H1 (cell line): ENCODE results near the gene GRIFIN. TPM values are rescaled to one million over a fixed set of nuclear protein-coding genes. Genes with fewer than 3 reads are reported as not detected.
A peak's percentile ranks its signal among the peaks of the same experiment; 100 is the strongest.

Experiments
- CTCF ChIA-PET: fragments of 300-600 bp; sonication (Branson Sonifier 250); formaldehyde crosslinking; loops from one replicate; lab custom pipeline; 2021; ENCODE audit not compliant: partially characterized antibody; lab: Charles Lee
- POLR2A ChIA-PET: fragments of 300-600 bp; sonication (Branson Sonifier 250); formaldehyde crosslinking; loops from one replicate; lab custom pipeline; 2021; ENCODE audit warnings: inconsistent platforms; ENCODE audit not compliant: partially characterized antibody; lab: Charles Lee
- DNase-seq, 2 experiments: peaks; one replicate each; pipeline versions ENCODE4 v3.0.0 to v3.0.0-alpha.2; 2010 to 2022; ENCODE audit warnings: low spot score in 2 of 2, low read depth in 1 of 2, mixed read lengths in 1 of 2
- FAIRE-seq: peaks from 2 replicates; lab custom pipeline; 2011; peaks lifted over from hg19 to GRCh38; lab: Jason Lieb, UNC
- H2AFZ ChIP-seq: 2 replicates; pipeline ENCODE4 v1.8.1; 2012; ENCODE audit warnings: low read length, inconsistent platforms
- H2AK5ac ChIP-seq: 2 replicates; pipeline ENCODE4 v1.6.1; 2013; ENCODE audit warnings: low read depth, low read length
- H2BK120ac ChIP-seq: replicated peaks from 2 replicates; pipeline ENCODE3; 2013; ENCODE audit warnings: low read depth, low read length, inconsistent platforms
- H2BK12ac ChIP-seq: 2 replicates; pipeline ENCODE4 v1.6.1; 2013; ENCODE audit warnings: low read depth, low read length
- H2BK15ac ChIP-seq: 2 replicates; pipeline ENCODE4 v1.6.1; 2013; ENCODE audit warnings: low read length
- H2BK20ac ChIP-seq: 2 replicates; pipeline ENCODE4 v1.6.1; 2013; ENCODE audit warnings: low read length
- H2BK5ac ChIP-seq: 2 replicates; pipeline ENCODE4 v1.6.1; 2013; ENCODE audit warnings: low read depth, low read length
- H3K14ac ChIP-seq: 2 replicates; pipeline ENCODE4 v1.6.1; 2013; ENCODE audit warnings: inconsistent platforms; ENCODE audit not compliant: insufficient read length
- H3K18ac ChIP-seq: 2 replicates; pipeline ENCODE4 v1.6.1; 2013; ENCODE audit warnings: low read length; ENCODE audit errors: extremely low read depth
- H3K23ac ChIP-seq: 2 replicates; pipeline ENCODE4 v1.6.1; 2013; ENCODE audit warnings: inconsistent platforms; ENCODE audit not compliant: insufficient read length
- H3K23me2 ChIP-seq: 2 replicates; pipeline ENCODE4 v1.6.1; 2013; ENCODE audit warnings: low read depth, low read length
- H3K27ac ChIP-seq: 2 replicates; pipeline ENCODE4 v1.6.1; 2011; ENCODE audit warnings: low read depth, low read length, inconsistent platforms
- H3K27me3 ChIP-seq, 4 experiments: replicated peaks in 1 of 4; 1 replicate in 1 of 4; 2 replicates in 3 of 4; pipeline versions ENCODE4 v1.6.1 to v1.8.1; 2011 to 2013; ENCODE audit warnings: low read length in 3 of 4, mild to moderate bottlenecking in 3 of 4, inconsistent platforms in 2 of 4, mixed read lengths in 2 of 4, moderate library complexity in 1 of 4; ENCODE audit not compliant: control insufficient read depth in 3 of 4, insufficient read depth in 3 of 4; ENCODE audit errors: extremely low read depth in 1 of 4
- H3K36me3 ChIP-seq, 4 experiments: 2 replicates each; pipeline versions ENCODE4 v1.6.1 to v1.8.1; 2011 to 2013; ENCODE audit warnings: mild to moderate bottlenecking in 4 of 4, low read length in 3 of 4, moderate library complexity in 2 of 4, control low read depth in 1 of 4, inconsistent platforms in 1 of 4; ENCODE audit not compliant: insufficient read depth in 4 of 4, control insufficient read depth in 2 of 4
- H3K4ac ChIP-seq: replicated peaks from 2 replicates; pipeline ENCODE3; 2013; ENCODE audit warnings: low read length, low read depth, mixed read lengths, inconsistent platforms; ENCODE audit not compliant: insufficient read length
- H3K4me1 ChIP-seq, 4 experiments: replicated peaks in 1 of 4; 1 replicate in 1 of 4; 2 replicates in 3 of 4; pipeline versions ENCODE4 v1.6.1 to v1.8.1; 2011 to 2013; ENCODE audit warnings: low read length in 3 of 4, inconsistent platforms in 2 of 4, mixed read lengths in 1 of 4; ENCODE audit not compliant: insufficient read depth in 4 of 4, control insufficient read depth in 3 of 4
- H3K4me2 ChIP-seq, 2 experiments: 2 replicates each; pipeline versions ENCODE4 v1.6.1 to v1.8.1; 2011 to 2013; ENCODE audit warnings: low read depth in 2 of 2, low read length in 2 of 2, control low read depth in 1 of 2, inconsistent platforms in 1 of 2, mild to moderate bottlenecking in 1 of 2; ENCODE audit not compliant: insufficient read depth in 1 of 2
- H3K4me3 ChIP-seq, 4 experiments: fragments of 200-600, 300-600 bp in 1 of 4; sonication (generic), shearing (Covaris generic), sonication (Bioruptor Twin) in 1 of 4; 2 replicates each; pipeline versions ENCODE4 v1.5.1 to v1.8.1; 2011 to 2016; ENCODE audit warnings: low read length in 4 of 4, low read depth in 3 of 4, control low read depth in 2 of 4, inconsistent platforms in 2 of 4, mild to moderate bottlenecking in 2 of 4, mixed read lengths in 1 of 4, moderate library complexity in 1 of 4; ENCODE audit not compliant: insufficient read depth in 2 of 4; ENCODE audit errors: extremely low read depth in 1 of 4
- H3K56ac ChIP-seq: replicated peaks from 2 replicates; pipeline ENCODE3; 2013; ENCODE audit warnings: low read depth, mild to moderate bottlenecking, mixed read lengths, low read length, inconsistent platforms; ENCODE audit not compliant: insufficient read length
- H3K79me1 ChIP-seq: 2 replicates; pipeline ENCODE4 v1.6.1; 2013; ENCODE audit warnings: low read depth, low read length, control low read depth
- H3K79me2 ChIP-seq, 2 experiments: 2 replicates each; pipeline versions ENCODE4 v1.6.1 to v1.8.1; 2012 to 2013; ENCODE audit warnings: low read length in 2 of 2, mild to moderate bottlenecking in 2 of 2, inconsistent platforms in 1 of 2; ENCODE audit not compliant: insufficient read depth in 2 of 2, control insufficient read depth in 1 of 2
- H3K9ac ChIP-seq, 4 experiments: replicated peaks in 1 of 4; 1 replicate in 1 of 4; 2 replicates in 3 of 4; pipeline versions ENCODE4 v1.6.1 to v1.8.1; 2011 to 2013; ENCODE audit warnings: low read depth in 3 of 4, low read length in 3 of 4, control low read depth in 2 of 4, mild to moderate bottlenecking in 2 of 4, moderate library complexity in 2 of 4, inconsistent platforms in 1 of 4; ENCODE audit errors: extremely low read depth in 1 of 4
- H3K9me3 ChIP-seq, 2 experiments: 2 replicates each; pipeline versions ENCODE4 v1.6.1 to v1.8.1; 2012 to 2013; ENCODE audit warnings: mild to moderate bottlenecking in 2 of 2, moderate library complexity in 2 of 2, control low read depth in 1 of 2, inconsistent platforms in 1 of 2, low read depth in 1 of 2, low read length in 1 of 2, mixed read lengths in 1 of 2; ENCODE audit not compliant: insufficient read depth in 2 of 2
- H4K20me1 ChIP-seq, 2 experiments: replicated peaks in 1 of 2; 2 replicates each; pipeline versions ENCODE3 to v1.8.1; 2011 to 2013; ENCODE audit warnings: inconsistent platforms in 2 of 2, low read length in 2 of 2, mild to moderate bottlenecking in 1 of 2; ENCODE audit not compliant: insufficient read depth in 2 of 2, control insufficient read depth in 1 of 2
- H4K5ac ChIP-seq: 2 replicates; pipeline ENCODE4 v1.6.1; 2013; ENCODE audit warnings: low read length, low read depth, mixed read lengths, inconsistent platforms; ENCODE audit not compliant: insufficient read length
- H4K8ac ChIP-seq: 2 replicates; pipeline ENCODE4 v1.8.0; 2013; ENCODE audit warnings: mild to moderate bottlenecking, moderate library complexity, low read length, inconsistent platforms; ENCODE audit not compliant: insufficient read depth; ENCODE audit errors: extremely low read depth
- H4K91ac ChIP-seq: replicated peaks from 2 replicates; pipeline ENCODE3; 2013; ENCODE audit warnings: low read length, mixed read lengths, inconsistent platforms; ENCODE audit not compliant: insufficient read length
- ATF2 ChIP-seq: IDR thresholded peaks from 2 replicates; pipeline ENCODE4 v1.6.1; 2012; ENCODE audit warnings: low read length, inconsistent platforms
- E2F6 ChIP-seq: IDR thresholded peaks from 2 replicates; pipeline ENCODE4 v1.6.1; 2012; ENCODE audit warnings: inconsistent platforms
- JUN ChIP-seq: IDR thresholded peaks from 2 replicates; pipeline ENCODE4 v1.6.1; 2011; ENCODE audit warnings: low read depth, mild to moderate bottlenecking, improper control_type of control experiment, low read length
- KDM4A ChIP-seq: IDR thresholded peaks from one replicate; pipeline ENCODE4 v1.7.1; 2012; ENCODE audit warnings: low read depth, mild to moderate bottlenecking, moderate library complexity, low read length, inconsistent platforms; ENCODE audit not compliant: severe bottlenecking
- PHF8 ChIP-seq: fragments of 200-600 bp; sonication (generic); conservative IDR thresholded peaks from 2 replicates; pipeline ENCODE4 v1.7.1; 2012; ENCODE audit warnings: low read depth, mild to moderate bottlenecking, inconsistent platforms, low read length, moderate library complexity
- SIX5 ChIP-seq: IDR thresholded peaks from 2 replicates; pipeline ENCODE4 v1.6.1; 2011; ENCODE audit warnings: mild to moderate bottlenecking, low read depth, low read length
- SP1 ChIP-seq: IDR thresholded peaks from 2 replicates; pipeline ENCODE4 v1.6.1; 2011; ENCODE audit warnings: low read depth, low read length
- SRF ChIP-seq: IDR thresholded peaks from 2 replicates; pipeline ENCODE4 v1.6.1; 2011; ENCODE audit warnings: mild to moderate bottlenecking, low read depth, low read length, moderate library complexity
- WGBS, 2 experiments: shearing (Covaris generic) in 1 of 2; methylation state at CpG; one replicate each; pipeline versions ENCODE4 v1.1.6 to v1.1.7; 2013 to 2015; ENCODE audit warnings: low lambda C conversion rate in 2 of 2, mixed read lengths in 2 of 2, inconsistent platforms in 1 of 2, low coverage in 1 of 2, missing lambda C conversion rate in 1 of 2; ENCODE audit not compliant: insufficient replicate concordance in 2 of 2, insufficient coverage in 1 of 2, insufficient read length in 1 of 2; ENCODE audit errors: extremely low coverage in 1 of 2, missing lambda C conversion rate in 1 of 2; 5-methylcytosine and 5-hydroxymethylcytosine counted together
- polyA plus RNA-seq, 7 experiments: library from polyadenylated mRNA; depleted of rRNA in 3 of 7; stranded (reverse) in 5 of 7; unstranded in 2 of 7; fragments of >200 nt in 5 of 7; fragments of 200-250 nt in 2 of 7; gene quantifications; 1 replicate in 5 of 7; 2 replicates in 1 of 7; 4 replicates in 1 of 7; pipeline versions ENCODE4 v1.2.1 to v1.2.3, GENCODE V29; 2011 to 2013; ENCODE audit warnings: missing spikeins in 2 of 7, mixed read lengths in 2 of 7
- total RNA-seq: library from RNA; stranded (reverse); fragmentation: NEBNext Ultra II Directional; extraction: Animal tissue kit (Norgen Biotek cat#: 25700); gene quantifications from 2 replicates; pipeline ENCODE4 v1.2.1, GENCODE V29; 2021

GRIFIN gene
- total and polyA plus RNA-seq, 2 of the 8 experiments (the other 6 are each of a cell fraction or from before 2014, with no cell fraction given), result not detected

GRCh38 chr7:2519119-2519930 is 43.1 kb upstream of the GRIFIN start, which contains the start of gene LFNG:
Gene LFNG, plus strand, starts transcription at chr7:2519774. Its CDS starts 88 bp downstream, at chr7:2519862.
- H3K79me2 ChIP-seq, result peaks cover 0 to 20% of the 10 kb centered on the region in 2 experiments; a peak in 3 of 4 replicates
- ChIA-PET CTCF (interaction anchor here (0.9 kb wide), 1 partner anchor 41 kb away, joined by 4 read pairs; no protein-coding TSS in a partner anchor), POLR2A (interaction anchor here (0.9 to 1.5 kb wide), 4 partner anchors 10 to 18 kb away, joined by 3 to 4 read pairs (median 3); no protein-coding TSS in a partner anchor)
- H3K4ac ChIP-seq, result peak within 1 kb of the TSS; percentile 74
- FAIRE-seq (no peak), DNase-seq (peak in 1 of 2 experiments; percentile 84)
- peak within 1 kb of the TSS; percentile 95 for H3K18ac ChIP-seq
- H3K27ac ChIP-seq, result no peak within 1 kb of the TSS
- H3K4me1 ChIP-seq, result peaks cover 3 to 56% (median 48%) of the 10 kb centered on the region in 4 experiments
- peak within 1 kb of the TSS in 2 of 4 experiments; percentile 8 to 16; a peak in 1 of 7 replicates for H3K9ac ChIP-seq
- no peak within 1 kb of the TSS for H4K5ac ChIP-seq
- no peak within 1 kb of the TSS for H3K23ac ChIP-seq
- peaks cover 14 to 23% of the 10 kb centered on the region in 2 experiments for H4K20me1 ChIP-seq
- peak within 1 kb of the TSS; percentile 38 for H2BK120ac ChIP-seq
- peaks cover 28% of the 10 kb centered on the region for H3K23me2 ChIP-seq
- peak within 1 kb of the TSS; percentile 85 to 96 for H3K4me2 ChIP-seq
- peak within 1 kb of the TSS; percentile 95; the same call in 1 of the 2 replicates for H2BK15ac ChIP-seq
- no peak within 1 kb of the TSS for H2AFZ ChIP-seq
- 0% methylated on average over 20 of the region's 95 CpGs; no CpG with 5 or more reads in 1 of the 2 experiments for WGBS, 2 experiments
- H3K14ac ChIP-seq, result no peak within 1 kb of the TSS
- H4K91ac ChIP-seq, result peak within 1 kb of the TSS; percentile 86
- H3K56ac ChIP-seq, result no peak within 1 kb of the TSS
- H4K8ac ChIP-seq, result peak within 1 kb of the TSS; percentile 82
- H3K4me3 ChIP-seq, result peak within 1 kb of the TSS; percentile 56 to 73 (median 65)
- H3K36me3 ChIP-seq, result no peaks in the 10 kb centered on the region
- H2BK12ac ChIP-seq, result peak within 1 kb of the TSS; percentile 94; the same call in 1 of the 2 replicates
- H2BK20ac ChIP-seq, result peak within 1 kb of the TSS; percentile 97; the same call in 1 of the 2 replicates
- no peaks in the 10 kb centered on the region for H3K9me3 ChIP-seq
- H2BK5ac ChIP-seq, result peak within 1 kb of the TSS; percentile 40; the same call in 1 of the 2 replicates
- peaks cover 0 to 22% (median 12%) of the 10 kb centered on the region in 4 experiments; a peak in 6 of 7 replicates for H3K27me3 ChIP-seq
- H2AK5ac ChIP-seq, result no peak within 1 kb of the TSS
- H3K79me1 ChIP-seq, result no peaks in the 10 kb centered on the region; the same call in 1 of the 2 replicates
- 0 out of 2 replicates have a peak, but pooled peaks have one; percentile 22 for TF ChIP-seq SP1
- TF ChIP-seq E2F6, result peak; percentile 88
- TF ChIP-seq JUN, result no peak
- no peak for TF ChIP-seq PHF8
- TF ChIP-seq SRF, result no peak
- no peak for TF ChIP-seq ATF2
- no peak for TF ChIP-seq SIX5
- TF ChIP-seq KDM4A, result peak; percentile 68
